Gastrocnemius medialis (tissue), 4 donors: Measurements from ENCODE around the gene NDUFB8.

Experiments
- POLR2A ChIP-seq, 2 donors: fragments of 450-650 bp; IDR thresholded peaks; one replicate each; pipeline ENCODE4 v1.6.1; 2017; ENCODE audit warnings: antibody characterized with exemption in 2 of 2, mild to moderate bottlenecking in 2 of 2, moderate library complexity in 2 of 2
- TF ChIP-seq, protein P1 (sequence below), 5 experiments: fragments of 450-650 bp in 3 of 5; fragments of 200-600 bp in 2 of 5; sonication (generic) in 2 of 5; IDR thresholded peaks in 4 of 5; conservative IDR thresholded peaks in 1 of 5; 1 replicate in 4 of 5; 2 replicates in 1 of 5; pipeline ENCODE4 v1.5.1; 2016 to 2019; ENCODE audit warnings: antibody characterized with exemption in 5 of 5, mild to moderate bottlenecking in 3 of 5, moderate library complexity in 3 of 5

DNA sequence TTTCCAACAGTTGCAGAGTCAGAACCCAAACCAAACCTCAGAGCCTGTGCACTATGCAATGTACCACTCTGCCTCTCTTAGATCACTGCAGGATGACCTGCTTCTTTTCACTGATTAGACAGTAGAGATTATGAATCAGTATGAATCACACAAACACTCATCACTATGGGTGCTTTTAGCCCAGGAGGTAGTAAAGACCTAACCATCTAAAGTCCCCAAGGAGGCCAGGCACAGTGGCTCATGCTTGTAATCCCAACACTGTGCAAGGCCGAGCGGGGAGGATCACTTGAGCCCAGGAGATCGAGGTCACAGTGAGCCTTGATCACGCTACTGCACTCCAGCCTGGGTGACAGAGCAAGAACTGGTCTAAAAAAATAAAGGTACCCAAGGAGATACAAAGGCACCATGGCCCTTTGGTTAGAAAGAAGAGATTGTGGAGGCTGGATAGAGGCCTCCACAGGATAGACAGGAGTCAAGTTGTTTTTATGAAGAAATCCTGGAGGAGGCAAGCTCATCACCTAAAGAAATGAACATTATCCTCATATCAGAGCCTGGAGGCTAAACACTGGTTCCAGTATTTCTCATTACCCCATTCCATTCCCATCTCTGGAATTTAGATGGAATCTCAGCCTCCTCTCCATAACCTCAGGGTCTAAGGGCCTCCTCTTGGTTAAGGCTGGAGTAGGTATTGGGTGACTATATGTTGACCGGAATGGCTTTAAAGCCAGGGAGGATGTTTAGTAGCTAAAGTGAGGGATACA lies 22.9 kb downstream of the NDUFB8 start:
- TF ChIP-seq POLR2A (IDR thresholded peaks at IDR 0.05) = no peak
- TF ChIP-seq, protein P1, sequence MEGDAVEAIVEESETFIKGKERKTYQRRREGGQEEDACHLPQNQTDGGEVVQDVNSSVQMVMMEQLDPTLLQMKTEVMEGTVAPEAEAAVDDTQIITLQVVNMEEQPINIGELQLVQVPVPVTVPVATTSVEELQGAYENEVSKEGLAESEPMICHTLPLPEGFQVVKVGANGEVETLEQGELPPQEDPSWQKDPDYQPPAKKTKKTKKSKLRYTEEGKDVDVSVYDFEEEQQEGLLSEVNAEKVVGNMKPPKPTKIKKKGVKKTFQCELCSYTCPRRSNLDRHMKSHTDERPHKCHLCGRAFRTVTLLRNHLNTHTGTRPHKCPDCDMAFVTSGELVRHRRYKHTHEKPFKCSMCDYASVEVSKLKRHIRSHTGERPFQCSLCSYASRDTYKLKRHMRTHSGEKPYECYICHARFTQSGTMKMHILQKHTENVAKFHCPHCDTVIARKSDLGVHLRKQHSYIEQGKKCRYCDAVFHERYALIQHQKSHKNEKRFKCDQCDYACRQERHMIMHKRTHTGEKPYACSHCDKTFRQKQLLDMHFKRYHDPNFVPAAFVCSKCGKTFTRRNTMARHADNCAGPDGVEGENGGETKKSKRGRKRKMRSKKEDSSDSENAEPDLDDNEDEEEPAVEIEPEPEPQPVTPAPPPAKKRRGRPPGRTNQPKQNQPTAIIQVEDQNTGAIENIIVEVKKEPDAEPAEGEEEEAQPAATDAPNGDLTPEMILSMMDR (IDR thresholded peaks at IDR 0.05 in 4 of 5, conservative IDR thresholded peaks at IDR 0.05 in 1 of 5) = no peak
